ENCODE data around the gene SPDYE4.

The SPDYE4 gene

DNA sequence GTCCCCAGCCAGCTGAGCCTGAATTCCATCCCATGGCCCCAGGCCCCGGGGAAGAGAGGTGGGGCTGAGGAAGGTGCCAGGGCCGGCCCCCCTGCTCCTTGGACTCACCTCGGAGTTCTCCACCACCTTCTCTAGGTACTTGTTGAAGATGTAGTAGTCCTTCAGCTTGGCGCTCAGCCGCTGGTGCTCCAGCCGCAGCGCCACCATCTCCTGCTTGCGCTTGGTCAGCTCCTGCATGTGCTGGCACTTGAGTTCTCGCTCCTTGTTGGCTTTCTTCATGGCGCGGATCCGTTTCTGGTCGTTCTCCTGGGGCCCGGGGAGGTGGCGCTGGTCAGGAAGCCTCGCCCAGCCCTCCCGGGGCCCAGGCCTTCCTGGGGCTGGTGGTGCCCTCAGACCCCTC, 17.0 kb downstream of the SPDYE4 start:
- DNase-seq (ENCODE audit: low spot score): no peak

DNA sequence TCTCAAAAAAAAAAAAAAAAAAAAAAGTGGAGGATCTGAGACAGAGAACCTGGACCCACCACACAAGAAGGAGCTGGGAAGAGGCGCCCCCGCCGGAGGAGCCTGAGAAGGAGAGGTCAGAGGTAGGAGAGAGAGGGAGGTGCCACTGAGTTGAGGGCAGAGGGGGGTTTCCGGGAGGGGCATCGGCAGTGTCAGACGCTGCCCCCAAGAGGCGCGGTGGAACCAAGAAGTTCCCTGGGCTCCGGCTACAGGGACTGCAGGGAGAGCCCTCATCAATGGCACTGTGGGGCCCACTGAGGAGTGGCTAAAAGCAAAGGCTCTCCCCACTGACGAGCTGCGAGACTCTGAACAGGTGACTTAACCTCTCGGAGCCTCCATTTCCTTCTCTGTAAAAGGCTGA, 17.9 kb downstream of the SPDYE4 start:
- DNase-seq (ENCODE audit: low spot score): no peak

DNA sequence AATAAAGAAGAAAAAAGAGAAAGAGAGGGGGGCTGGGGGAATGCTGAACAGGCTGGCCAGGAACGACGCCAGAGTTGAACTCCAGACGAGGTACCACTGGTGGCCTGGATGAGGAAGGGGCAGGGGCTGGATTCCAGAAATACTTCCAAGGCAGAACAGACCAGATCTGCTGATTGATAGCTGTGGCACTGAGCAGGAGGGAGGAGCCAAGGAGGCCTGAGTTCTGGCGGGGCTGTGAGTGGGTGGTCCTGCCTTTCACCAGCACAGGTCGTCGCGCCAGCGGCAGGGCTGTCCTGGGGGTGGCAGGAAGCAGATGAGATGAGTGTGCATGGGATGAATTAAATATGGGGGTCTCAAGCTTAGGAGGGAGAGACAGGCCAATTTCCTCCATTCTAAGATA, 19.2 kb downstream of the SPDYE4 start:
- no peak for DNase-seq (ENCODE audit: low spot score)

DNA sequence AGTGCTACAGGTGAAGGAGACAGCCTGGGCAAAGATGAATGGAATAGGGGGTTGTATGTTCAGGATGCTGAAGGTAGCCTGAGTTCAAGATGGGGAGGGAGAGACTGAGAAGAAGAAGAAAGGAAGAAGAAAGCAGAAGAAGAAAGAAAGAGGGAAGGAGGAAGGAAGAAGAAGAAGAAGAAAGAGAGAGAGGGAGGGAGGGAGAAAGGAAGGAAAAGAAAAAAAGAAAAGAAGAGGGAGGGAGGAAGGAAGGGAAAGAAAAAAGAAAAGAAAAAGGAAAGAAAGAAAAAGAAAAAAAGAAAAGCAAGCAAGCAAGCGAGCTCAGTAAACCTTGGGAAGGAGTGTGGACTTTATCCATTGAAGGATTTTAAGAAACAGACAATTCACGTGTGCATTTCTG, 21.6 kb downstream of the SPDYE4 start:
- DNase-seq (ENCODE audit: low spot score): no peak

DNA sequence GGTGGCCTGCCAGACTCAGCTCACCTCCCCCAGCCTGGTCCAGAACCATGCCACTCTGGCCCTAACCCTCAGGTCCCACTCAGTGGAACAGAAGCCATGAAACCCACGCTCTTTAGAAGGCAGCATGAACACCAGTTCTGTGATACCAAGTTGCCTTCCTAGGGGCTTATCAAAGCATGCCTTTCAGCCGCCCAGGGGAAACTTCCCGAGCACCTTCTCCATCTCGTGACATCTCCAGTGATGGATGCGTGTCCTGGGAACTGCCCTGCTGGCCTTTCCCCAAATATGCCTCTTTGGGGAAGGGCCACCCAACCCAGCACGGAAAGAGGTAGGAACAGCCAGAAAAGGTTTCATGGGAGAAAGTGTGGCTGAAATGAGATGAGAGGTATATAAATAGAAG, 22.0 kb downstream of the SPDYE4 start:
- DNase-seq (ENCODE audit: low spot score): no peak

DNA sequence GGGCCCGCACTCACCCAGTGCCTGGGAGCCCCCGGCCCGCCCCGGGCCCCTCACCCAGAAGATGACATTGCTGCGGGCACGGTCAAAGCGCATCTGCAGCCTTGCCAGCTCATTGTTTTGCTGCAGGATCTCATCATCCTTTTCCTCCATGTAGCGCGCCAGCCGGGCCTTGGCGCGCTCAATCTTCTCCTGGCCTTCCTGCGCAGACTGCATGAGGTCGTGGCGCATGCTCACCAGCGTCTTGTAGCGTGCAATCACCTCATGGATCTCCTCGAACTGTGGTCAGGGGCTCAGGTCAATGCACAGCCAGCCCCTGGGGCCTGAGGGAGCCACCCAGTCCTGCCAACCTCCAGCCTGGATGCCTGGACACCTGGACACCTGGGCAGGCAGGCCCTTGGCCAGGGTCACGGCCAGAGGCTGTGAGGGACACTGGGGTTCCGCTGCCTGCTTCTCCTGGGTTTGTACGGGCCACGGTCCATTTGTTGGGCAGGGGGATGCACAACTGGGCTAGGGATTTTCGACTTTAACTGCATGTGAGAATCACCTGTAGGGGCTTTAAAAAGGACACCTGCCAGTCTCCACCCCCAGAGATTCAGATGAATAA, 22.9 kb downstream of the SPDYE4 start:
- DNase-seq (ENCODE audit: low spot score): no peak

DNA sequence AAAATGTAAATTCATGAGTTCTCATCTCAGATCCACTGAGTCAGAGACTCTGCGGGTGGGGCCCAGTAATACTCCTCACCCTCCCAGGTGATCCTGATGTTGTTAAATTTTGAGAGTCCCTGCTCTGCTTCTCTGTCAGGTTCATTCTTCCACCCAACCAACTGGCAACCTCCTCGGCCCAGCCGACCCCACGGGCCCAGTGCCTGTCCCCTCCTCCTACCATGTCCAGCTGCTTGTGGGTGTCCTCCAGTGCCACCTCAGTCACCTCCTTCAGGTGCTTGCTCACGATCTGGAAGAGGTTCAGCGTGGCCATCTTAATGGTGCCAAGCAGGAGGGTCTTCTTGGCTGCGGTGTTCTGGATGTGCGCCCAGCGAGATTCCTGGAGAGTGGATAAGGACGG, 23.5 kb downstream of the SPDYE4 start:
- no peak for DNase-seq (ENCODE audit: low spot score)

DNA sequence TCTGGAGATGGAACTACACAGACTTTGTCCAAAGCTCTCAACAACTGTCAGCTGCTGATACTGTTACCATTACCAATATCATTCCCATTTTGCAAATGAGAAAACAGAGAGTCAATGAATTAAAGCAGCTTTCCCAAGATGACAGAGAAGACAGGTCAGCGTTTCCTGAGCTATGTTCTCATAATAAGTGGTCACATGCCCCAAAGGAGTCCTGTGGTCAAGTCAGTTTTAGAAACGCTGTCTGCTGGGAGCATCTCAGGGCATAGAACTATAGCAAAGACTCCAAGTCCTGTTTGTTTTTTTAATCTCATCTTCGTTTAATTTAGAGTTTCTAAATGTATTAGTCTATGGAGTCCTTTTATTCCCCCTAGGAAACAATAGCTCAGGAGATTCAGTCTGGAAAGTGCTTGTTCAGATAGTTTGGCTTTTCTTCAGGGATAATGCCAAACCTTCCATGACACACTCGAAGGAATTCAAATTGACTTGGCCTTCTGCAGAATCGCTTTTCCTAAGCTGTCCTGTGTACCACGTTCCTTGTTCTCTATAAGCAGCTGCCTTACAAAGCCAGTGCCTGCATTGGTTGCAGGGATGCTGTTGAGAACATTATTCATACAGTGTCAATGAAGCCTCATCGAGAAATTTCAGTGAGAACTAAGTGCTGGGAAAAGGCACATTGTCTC, 25.8 kb downstream of the SPDYE4 start:
- DNase-seq (ENCODE audit: low spot score): no peak

DNA sequence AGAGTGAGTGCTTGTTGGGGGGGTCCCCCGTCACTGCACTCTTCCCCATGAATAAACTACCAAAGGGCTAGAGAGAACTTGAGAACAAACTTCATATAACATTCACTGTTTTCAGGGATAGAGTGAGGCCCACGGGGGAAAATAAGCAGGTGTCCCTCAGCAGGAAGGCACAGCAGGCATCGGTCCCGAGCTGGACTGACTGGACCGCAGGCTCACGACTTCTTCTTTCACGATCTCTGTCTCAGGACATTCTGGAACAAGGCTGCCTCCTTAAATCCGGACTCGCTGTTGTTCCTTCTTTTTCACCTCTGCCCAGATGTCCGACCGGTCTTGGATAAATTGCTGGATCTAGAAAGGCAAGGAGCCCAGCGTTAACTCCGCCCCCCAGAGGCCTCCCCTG, 28.5 kb downstream of the SPDYE4 start:
- no peak for DNase-seq (ENCODE audit: low spot score)

DNA sequence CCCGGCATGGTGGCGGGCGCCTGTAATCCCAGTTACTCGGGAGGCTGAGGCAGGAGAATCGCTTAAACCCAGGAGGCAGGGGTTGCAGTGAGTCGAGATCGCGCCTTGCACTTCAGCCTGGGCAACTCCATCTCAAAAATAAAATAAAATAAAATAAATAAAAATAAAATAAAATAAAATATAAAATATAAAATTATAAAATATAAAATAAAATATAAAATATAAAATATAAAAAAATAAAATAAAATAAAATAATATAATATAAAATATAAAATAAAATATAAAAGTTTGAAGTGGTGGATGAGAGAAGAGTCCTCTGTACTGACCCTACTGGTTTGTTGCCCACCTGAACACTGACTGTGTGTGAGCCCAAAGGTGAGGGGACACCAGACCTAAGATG, 28.9 kb downstream of the SPDYE4 start:
- DNase-seq (ENCODE audit: low spot score): no peak

DNA sequence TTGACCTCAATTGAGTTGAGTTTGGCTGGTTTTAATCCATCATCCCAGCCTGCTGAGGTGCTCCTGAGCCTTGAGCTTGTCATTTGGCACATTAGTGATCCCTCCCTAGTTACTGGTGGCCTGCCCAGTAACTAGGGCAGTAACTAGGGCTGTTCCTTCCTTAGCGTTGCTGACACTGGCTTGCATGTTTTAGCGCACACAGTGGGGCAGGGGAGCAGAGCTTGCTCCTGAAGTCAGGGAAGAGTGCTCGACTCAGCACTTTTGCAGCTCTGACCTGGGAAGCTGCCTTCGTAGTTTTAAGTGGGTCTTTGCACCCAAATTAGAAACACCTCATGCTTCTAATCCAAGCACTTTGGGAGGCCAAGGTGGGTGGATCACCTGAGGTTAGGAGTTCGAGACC, 29.4 kb downstream of the SPDYE4 start:
- no peak for DNase-seq (ENCODE audit: low spot score)

DNA sequence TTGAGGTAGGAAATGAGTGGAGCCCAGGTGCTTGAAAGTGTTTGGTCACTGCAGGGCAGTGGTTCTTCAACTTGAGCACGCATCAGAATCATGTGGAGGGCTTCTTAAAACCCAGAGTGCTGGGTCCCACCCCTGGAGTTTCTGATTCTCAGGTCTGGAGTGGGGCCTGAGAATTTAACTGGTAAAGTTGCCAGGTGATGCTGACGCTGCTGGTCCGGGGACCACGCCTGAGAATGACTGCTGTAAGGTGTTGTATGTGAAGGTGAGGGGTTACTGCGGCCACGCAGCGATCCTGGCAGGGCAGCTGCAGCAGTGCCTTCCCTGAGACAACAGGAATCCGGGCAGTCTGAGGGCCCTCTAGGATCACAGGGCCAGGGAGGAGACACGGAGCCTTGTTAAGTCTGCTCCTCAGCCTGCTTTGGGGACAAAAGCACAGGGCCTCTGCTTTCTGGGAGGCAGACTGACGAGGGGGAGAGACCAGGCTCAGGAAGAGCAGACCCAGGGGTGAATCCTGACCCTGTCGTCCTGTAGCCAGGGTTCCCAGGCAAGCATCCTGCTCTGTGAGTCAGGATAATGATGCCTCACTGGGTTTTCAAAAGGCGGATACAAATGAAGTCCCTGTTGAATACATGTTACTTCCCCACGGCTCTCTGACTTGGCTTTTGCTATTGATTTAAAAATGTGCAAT, 30.0 kb downstream of the SPDYE4 start:
- DNase-seq (ENCODE audit: low spot score): no peak

DNA sequence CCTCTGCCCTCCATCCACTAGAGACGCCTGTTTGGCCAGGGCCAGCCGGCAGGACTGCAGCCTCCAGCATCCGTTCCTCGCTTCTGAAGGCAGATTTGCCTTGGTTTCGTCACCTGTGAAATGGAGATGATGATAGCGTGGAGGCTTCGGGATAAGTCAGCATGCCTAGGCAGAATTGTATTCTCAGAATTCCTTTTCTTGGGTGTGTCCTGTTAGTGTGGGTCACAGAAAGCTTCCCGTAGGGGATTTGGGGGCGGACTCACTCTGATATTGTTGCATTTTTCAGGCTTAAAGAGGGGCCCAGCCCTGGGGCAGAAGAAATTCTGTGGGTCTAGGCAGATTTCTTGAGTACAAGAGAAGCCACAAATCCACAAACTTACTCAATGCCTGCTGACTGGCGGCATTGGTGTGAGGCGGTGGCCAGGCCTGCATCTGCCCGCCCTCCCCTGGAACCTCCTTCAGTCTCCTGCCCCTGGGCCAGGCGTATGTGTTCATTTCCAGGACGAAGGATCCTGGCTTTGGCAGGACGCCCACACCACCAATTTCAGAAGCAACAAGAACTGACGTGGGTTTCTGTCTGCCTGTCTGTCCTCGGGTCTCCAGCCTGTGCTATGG, 31.3 kb downstream of the SPDYE4 start:
- DNase-seq (ENCODE audit: low spot score): no peak

DNA sequence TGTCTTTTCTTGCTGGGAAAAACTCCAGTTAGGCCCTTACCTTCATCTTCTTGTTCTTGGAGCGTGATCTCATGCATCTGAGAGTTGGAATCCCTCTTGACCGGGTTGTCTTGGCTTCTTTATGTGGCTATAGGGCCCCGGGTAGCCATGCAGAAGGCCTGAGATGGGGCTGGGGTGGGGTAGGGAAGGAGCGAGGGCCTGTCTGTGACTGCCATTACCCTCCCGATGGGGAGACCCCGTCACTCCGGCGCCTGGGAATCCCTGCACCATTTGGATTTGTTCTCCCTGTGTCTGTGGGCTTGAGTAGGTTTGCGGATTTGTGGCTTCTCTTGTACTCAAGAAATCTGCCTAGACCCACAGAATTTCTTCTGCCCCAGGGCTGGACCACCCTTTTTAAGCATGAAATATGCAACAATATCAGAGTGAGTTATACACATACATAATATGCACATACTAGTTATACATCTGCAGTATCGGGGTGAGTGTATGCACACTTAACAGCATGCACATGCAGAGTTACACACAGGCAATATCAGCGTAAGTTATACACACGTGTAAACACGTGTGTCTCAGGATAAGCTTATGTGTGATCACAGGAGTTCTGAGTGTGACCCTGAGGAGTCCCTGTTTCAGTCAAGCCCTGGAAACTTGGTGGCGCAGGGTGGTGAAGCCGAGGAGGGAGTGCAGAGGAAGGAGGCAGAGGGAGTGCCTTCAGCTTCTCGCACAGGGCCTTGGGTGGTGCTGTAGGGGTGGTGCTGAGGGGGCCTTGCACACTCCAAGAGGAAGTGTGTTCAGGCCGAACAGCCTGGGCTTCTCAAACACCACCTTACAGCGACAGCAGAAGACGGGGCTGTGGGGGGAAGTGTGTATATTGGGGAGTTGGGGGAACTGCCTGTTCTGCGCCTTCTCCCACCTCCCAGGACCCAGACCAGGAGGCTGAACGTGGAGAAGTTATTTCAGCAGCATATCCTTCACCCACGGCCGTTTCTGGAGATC, 32.2 kb downstream of the SPDYE4 start:
- no peak for DNase-seq (ENCODE audit: low spot score)

DNA sequence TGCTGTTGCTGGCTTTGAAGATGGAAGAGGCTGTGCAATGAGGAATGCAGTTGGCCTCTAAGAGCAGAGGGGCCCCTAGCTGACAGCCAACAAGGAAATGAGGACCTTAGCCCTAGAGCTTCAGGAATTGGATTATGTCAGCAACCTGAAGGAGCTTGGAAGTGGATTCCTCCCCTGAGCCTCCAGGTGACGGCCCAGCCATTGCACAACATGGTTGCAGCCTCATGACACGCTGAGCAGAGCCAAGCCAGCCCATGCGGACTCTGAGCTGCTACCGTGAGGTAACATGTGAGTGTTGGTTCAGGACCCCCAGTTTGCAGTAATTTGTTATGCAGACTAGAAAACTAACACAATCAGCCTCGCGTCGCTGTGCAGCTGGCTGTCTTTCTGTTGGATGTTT, 33.9 kb downstream of the SPDYE4 start:
- DNase-seq (ENCODE audit: low spot score): no peak

DNA sequence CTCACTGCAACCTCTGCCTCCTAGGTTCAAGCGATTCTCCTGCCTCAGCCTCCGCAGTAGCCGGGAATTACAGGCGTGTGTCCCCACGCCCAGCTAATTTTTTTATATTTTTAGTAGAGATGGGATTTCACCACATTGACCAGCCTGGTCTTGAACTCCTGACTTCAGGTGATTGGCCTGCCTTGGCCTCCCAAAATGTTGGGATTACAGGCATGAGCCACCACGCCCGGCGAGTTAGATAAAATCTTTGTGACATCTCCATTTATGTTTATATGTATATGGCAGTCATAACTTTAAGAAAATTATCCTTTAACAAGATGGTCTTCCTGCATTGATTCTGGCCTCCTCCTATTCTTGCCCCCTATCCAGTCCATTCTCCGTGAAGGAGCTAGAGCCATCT, 37.8 kb downstream of the SPDYE4 start:
- no peak for DNase-seq (ENCODE audit: low spot score)

DNA sequence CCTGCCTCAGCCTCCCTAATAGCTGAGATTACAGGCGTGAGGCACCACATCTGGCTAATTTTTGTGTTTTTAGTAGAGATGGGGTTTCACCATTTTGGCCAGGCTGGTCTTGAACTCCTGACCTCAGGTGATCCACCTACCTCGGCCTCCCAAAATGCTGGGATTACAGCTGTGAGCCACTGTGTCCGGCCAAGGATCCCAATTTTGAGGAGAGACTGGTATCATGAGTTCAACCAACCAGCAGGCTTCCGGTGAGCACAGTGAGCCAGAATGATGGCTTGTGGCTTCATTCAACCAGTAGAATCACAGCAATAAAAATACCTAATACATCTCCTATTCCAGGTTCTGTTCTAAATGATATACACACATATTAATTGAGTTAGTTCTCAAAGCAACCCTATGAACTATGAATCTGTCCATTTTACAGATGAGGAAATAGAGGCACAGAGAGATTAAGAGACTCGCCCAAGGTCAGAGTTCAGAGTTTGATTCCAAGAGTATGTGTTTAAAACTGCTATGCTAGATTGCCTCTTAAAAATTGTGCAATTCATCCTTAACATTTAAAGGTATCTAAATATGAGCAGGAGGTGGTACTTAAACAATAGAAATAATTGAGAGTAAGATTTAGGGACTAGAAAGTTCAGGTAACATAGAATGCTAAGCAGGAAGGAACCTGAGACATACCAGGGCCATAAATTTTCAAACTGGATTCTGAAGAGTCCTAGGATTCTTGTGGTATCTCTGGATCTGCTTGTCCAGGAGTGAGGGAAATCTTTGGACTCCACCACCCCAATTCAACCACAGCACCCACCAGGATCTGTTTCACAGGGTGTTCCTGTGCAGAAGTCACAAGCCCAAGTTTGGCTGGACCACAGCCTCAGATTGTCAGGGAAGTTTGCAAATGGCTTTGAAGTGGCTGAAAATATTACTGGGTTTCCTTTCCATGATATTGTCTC, 38.8 kb downstream of the SPDYE4 start:
- no peak for DNase-seq (ENCODE audit: low spot score)

DNA sequence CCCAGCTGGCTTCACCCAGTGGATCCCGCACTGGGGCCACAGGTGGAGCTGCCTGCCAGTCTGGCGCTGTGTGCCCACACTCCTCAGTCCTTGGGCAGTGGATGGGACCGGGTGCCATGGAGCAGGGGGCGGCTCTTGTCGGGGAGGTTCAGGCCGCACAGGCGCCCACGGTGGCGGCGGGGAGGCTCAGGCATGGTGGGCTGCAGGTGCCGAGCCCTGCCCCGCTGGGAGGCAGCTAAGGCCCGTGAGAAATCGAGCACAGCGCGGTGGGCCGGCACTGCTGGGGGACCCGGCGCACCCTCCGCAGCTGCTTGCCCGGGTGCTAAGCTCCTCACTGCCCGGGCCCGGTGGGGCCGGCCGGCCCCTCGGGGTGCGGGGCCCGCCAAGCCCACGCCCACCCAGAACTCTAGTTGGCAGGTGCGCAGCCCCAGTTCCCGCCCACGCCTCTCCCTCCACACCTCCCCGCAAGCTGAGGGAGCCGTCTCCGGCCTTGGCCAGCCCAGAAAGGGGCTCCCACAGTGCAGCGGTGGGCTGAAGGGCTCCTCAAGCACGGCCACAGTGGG, 40.3 kb downstream of the SPDYE4 start:
- DNase-seq (ENCODE audit: low spot score): no peak

DNA sequence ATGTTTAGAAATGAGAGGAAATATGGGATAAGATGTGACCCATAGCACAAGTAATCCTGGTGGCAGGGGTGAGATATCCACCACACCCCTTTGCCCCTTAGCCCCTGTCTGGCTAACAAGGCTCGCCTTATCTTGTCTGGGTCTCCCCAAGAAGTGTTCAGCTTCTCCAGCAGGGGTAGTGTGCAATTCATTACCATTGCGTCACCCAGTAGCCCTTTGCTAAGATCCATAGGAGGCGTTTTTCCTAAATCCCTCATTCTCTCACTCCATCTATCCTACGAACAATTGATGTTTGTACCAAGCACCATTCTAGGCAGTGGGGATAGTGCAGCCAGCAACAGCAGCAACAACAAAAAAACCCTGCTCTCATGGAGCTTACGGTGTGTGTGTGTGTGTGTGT, 44.5 kb downstream of the SPDYE4 start:
- DNase-seq (ENCODE audit: low spot score): no peak

DNA sequence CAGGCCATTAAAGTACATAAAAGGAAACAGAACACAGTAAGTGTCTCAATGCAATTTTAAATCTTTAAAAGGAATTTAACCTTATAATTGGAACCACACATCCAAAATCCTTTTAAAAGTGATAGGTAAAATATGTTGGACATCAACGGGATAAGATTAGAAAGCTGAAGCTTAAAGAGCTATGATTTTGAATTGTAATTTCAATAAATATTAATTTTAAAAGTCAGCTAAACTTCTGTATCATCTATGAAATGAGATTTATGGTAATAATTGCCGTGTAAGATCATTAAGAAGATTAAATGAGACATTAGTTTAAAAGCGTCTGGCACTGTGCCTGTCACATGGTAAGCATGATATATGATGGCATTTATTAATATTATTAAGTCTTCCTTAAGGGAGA, 45.0 kb downstream of the SPDYE4 start:
- no peak for DNase-seq (ENCODE audit: low spot score)

DNA sequence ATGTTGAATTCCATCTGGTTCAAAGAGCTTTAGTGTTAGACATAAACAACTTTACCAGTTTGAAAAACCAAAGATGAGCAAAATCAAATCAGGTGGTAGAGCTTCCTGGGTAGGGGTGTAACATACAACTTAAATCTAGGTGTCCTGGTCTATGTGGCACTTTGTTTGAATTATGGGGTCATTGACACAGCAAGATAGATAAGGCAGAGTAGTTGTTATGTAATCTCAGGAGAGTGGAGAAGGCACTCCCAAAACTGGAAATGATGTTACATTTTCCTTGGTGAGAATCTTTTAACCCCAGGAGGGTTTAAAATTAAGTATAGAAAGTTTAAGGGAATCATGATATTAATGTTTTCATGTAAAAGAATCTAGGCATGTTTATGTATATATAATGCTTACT, 45.6 kb downstream of the SPDYE4 start:
- no peak for DNase-seq (ENCODE audit: low spot score)

Data from D341Med (cell line).